NCI-H1092 (cell line): ENCODE measurements around the gene PHACTR3.

Source experiments
- DNase-seq: peaks from one replicate; lab custom pipeline; 2025; lab: John Stamatoyannopoulos, UW

PHACTR3 gene

DNA sequence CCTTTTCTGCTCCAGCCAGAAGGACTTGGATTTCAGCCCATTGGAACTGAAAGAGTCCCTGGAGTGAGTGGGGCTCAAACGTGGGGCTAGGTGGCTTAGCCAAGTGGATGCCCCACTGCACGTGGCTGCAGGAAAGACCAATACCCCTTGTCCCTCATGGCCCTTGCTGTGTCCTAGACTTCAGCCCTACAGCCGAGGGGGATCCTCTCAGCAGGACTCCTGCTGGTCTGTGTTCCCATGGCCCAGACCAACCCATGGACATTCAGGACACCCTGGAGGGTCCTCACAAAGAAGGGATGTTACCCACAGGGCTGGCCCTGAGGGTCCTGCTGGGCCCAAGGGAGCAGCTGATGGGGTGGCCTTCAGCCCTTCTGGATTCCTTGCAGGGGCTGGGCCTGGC, 30.0 kb upstream of the PHACTR3 start:
- DNase-seq: no peak

- DNase-seq: no peak
These were observed 29.1 kb upstream of the PHACTR3 start for GRCh38 chr20:59575216-59575615.

GRCh38 chr20:59575653-59576052, 28.7 kb upstream of the PHACTR3 start:
- DNase-seq: no peak

DNA sequence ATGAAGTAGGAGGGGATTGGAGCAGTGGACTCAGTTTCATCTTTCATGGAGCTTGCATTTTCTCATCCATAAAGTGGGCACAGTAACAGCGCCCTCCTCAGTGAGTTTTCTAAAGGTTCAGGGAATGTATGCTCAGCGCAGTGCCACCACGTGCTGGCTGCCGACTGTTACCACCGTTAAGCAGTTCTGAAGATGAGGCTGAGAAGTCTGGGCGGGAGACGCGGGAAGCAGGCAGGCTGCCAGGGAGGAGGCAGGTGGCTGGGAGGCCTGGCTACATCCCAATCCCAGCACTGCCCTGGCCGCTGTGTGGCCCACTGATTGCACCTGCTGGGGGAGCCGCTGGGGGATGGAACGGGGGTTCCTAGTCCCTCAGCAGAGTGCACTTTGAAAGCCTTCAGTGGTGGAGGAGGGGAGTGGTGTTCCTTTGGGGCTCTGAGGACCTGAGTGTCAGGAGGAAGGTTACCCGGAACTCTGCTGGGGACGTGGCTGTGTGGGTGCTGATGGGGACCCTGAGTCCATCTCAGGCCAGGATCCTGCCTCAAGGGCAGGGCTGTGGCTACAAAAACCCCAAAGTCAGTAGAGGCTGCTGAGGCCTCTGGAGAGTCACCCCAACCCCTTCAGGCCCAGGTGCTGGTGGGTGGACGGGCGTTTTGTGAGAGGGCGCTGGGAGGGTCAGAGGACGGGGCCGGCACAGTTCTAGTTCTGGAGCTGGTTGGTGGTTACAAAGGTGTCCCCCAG, 28.0 kb upstream of the PHACTR3 start:
- DNase-seq: no peak

DNA sequence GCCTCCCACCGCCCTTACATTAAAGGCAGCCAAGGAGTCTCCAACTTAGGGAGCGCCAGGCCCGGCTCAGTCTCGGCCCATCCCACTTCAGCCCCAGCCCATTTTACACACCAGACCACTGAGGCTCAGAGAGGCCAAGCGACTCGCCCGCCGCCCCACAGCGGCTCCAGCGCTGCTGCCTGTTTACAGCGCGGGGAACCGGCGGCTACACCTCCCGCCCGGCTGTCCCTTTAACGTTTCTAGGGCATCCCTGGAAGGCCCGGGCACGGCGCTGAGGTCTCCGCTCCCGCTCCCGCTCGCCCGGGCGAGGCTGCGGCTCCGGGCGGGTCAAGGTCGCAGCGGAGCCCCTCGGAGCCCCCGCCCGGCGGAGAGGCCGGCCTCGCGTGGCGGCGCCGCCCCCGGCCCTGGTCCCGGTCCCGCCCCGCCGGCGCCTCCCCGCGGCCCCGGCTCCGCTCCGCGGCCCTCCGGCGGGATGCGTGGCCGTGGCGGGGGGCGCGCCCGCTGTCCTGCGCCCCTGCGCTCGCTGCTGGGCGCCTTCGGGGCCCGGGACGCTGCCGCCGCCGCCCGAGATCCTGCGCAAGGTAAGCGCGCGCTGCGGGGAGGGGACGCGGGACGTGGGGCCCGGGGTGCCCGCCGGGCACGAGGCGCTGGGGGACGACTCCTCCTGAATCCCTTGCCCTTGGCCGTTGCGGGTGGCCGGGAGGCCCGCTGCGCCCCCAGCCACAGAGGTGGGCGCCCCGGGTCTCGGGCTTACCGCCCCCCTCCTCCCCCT, 27.1 kb upstream of the PHACTR3 start:
- DNase-seq: no peak

GRCh38 chr20:59577809-59578435, 26.4 kb upstream of the PHACTR3 start:
- DNase-seq: no peak

GRCh38 chr20:59578436-59579403, 25.6 kb upstream of the PHACTR3 start:
- no peak for DNase-seq

DNA sequence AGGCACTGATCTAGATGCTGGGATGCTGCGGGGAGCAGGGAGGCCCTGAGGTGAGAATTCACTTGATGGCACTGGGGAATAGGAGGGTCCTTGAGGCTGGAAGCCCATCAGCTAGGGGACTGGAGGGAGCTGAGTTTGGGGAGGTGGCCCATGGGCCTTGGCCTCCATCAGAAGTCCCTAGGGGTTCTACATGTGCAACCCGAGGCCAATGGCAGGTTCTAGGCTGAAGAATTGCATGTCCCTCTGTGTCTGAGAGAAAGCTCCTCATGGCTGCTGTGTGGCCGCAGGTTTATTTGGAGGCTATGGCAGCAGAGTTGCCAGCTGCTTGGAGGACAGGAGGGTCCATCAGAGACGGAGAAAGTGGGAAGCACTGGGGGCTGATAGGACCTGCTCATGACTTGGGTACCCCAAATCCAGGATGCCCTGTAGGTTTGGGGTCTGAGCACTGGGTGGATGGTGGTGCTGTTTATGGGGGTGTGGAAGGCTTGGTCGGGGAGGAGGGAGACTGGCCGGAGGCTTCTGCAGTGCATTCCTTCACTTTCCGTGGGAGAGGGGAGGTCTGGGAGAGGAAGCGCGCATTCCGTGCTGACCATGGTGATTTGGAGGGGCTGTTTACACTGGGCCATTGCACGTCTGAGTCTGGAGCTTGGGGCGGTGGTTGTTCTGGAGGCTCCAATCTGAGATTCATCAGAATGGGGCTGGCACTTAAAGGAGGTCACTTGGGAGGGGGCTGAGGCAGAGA, 24.8 kb upstream of the PHACTR3 start:
- no peak for DNase-seq

DNA sequence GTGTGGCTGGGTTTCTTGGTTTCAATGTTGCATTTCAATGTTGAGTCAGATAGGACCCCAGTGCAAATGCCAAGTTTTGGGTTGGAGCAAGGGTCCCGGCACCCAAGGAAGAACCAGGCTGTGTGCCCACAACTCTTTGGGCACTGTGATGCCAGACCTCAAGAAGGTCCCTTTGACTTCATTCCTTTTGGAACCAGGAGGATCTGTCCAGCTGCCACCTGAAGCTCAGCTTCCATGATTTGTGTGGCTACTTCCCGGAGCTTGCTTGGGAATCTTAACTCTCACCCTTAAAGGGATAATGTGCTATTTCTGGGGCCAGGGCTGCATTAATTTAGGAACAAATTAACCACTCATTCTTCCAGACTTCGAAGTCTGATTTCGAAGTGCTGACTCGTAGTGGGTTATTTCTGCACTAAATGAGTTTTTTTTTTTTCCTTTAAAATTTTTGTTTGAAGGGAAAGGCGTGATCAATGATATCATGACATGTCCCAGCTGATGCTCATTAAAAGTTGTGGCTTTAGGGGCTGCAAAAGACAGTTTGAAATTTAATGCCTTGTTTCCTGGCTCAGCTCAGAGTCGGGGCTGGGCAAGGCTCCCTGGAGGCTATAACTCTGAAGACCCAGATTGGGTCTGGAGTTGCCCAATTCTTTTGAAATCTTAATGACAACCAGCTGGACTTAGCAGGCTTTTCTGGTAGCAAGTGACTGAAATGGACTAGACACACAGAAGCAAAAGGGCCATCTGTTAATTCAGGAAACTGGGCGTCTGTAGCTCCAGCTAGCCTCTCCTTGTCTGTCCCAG, 24.0 kb upstream of the PHACTR3 start:
- no peak for DNase-seq

DNA sequence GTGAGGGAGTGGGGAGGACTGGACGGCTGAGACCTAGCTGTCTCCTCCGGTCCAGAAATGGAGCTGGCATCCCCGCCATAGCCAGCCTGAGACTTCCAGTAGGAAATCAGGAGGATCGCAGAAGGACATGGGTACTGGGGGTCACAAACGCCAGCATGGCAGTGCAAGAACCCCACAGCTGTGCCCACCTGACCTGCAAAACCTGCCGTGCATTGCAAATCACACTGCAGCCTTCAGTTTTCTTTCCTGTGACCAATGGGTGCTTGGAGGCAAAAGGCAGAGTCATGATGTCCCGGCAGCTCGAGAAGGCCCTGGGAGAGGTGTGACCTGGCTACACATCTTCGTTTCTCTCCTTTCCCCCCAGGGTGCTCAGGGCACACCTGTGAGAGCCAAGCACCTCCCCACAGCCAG, 23.3 kb upstream of the PHACTR3 start:
- no peak for DNase-seq

DNA sequence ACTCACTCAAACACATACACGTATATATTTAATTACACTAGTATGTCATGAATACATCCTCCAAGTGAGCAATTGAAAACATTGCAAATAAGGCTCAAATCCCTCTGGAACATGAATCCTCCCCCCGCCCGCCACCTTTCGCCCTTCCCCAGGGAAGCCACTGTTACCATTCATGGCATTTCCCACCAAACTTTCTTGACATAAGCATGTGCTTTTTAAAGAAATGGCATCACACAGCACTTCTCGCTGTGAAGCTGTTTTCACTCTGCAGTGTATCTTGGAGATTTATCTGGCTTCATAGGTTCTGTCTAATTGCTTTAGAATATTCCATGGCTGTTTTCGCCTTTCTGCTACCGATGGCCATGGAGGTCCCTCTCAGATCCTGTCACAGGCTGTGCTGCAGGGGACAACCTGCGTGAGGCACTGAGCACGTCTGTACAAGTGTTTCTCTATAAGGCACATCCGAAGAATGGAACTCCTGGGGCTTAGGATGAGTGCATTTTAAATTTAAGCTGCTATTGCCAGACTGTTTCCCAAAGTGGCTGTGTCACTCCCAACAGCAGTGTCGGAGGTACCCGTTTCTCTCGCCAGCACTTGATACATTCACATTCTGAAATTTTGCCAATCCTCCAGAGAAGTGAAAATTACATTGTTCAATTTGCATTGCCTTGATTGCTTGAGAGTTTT, 22.2 kb upstream of the PHACTR3 start:
- DNase-seq: no peak

- DNase-seq: no peak
These were observed 20.7 kb upstream of the PHACTR3 start for GRCh38 chr20:59583428-59584277.

GRCh38 chr20:59584278-59584925, 19.9 kb upstream of the PHACTR3 start:
- DNase-seq: no peak

GRCh38 chr20:59585714-59586409, 18.5 kb upstream of the PHACTR3 start:
- no peak for DNase-seq

- no peak for DNase-seq
These were observed 17.7 kb upstream of the PHACTR3 start for GRCh38 chr20:59586613-59587012.

GRCh38 chr20:59587570-59587969, 16.8 kb upstream of the PHACTR3 start:
- DNase-seq: no peak

GRCh38 chr20:59588236-59588855, 16.0 kb upstream of the PHACTR3 start:
- DNase-seq: no peak
